ENCODE results near the gene SLC6A3.
"Not testable (repeated sequence)": the region's sequence is repeated elsewhere in the genome, so short reads cannot be mapped to it uniquely, and the experiment has no call there.

Gene SLC6A3

DNA sequence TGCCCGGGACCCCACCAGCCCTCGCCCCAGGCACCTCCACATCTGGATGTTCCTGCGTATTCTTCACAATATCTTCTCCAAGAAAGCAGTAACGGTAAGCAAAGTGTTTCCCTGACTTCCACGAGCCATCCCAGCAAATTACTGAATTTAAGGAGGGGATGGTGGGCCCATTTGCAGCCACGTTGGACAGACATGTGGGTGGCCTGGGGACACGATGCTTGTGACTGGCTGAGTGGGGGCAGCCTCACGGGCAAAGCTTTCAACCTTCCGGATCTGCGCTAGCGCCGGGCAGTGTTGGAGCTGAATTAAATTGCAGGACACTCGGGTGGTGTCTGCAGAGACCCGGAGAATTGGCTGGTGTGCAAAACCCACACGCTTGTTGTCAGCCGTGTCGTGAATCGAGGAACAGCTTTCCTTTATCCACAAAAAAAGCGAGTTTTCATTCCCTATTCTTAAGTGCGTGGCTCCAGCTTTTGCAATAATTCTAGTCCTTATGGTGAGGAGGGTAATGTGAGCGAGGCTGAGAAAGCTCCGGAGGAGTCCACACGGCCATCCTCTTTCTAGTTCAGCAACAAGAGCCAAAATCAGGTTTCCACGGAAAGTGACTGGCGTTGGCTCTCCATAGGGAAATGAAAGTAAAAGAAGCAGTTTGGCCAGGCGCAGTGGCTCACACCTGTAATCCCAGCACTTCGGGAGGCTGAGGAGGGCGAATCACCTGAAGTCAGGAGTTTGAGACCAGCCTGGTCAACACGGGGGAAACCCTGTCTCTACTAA, 82.8 kb downstream of the SLC6A3 start:
- H3K36me3 ChIP-seq (ENCODE audit: control insufficient read depth in 1 of 2, insufficient read depth in 2 of 2, low read length in 2 of 2) = no peaks in the 10 kb centered on the region
- H3K9me3 ChIP-seq (ENCODE audit: control insufficient read depth in 1 of 2, low read length in 2 of 2) = no peaks in the 10 kb centered on the region
- H3K9ac ChIP-seq (ENCODE audit: low read depth in 1 of 2, low read length in 2 of 2) = no peak overlapping the region
- H3K27me3 ChIP-seq (ENCODE audit: control insufficient read depth in 1 of 2, insufficient read depth in 2 of 2, low read length in 2 of 2) = peaks cover 16 to 29% of the 10 kb centered on the region in 2 donors
- no peak overlapping the region for H3K27ac ChIP-seq (ENCODE audit: low read depth, low read length)
- no peak overlapping the region for H3K4me3 ChIP-seq (ENCODE audit: low read depth in 1 of 2, low read length in 2 of 2)
- H3K4me1 ChIP-seq (ENCODE audit: control insufficient read depth in 1 of 2, insufficient read depth in 2 of 2, low read length in 2 of 2) = peaks cover 0 to 3% of the 10 kb centered on the region in 2 donors

DNA sequence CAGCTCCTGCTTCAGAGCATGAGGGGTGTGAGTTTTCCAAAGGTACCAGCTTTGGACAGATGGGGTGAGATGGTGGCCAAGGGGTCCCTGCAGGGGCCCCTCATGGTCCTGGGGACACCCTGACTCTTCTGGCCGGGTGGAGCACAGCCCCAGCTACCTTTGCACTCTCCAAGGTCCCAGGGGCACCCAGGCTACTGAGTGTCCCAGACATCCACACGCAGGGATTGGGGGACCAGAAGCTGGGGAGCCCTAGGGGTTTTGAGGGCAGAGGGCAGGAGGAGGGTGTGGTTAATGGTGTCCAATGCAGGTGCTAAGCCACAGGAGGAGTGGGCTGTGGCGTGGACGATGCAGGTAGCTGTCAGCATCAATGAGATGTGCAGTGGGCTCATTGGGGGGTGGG, 84.4 kb downstream of the SLC6A3 start:
- H3K27me3 ChIP-seq (ENCODE audit: control insufficient read depth in 1 of 2, insufficient read depth in 2 of 2, low read length in 2 of 2) = peaks cover 11 to 27% of the 10 kb centered on the region in 2 donors
- H3K9ac ChIP-seq (ENCODE audit: low read depth in 1 of 2, low read length in 2 of 2) = no peak overlapping the region
- H3K4me3 ChIP-seq (ENCODE audit: low read depth in 1 of 2, low read length in 2 of 2) = no peak overlapping the region
- H3K27ac ChIP-seq (ENCODE audit: low read depth, low read length) = no peak overlapping the region
- H3K9me3 ChIP-seq (ENCODE audit: control insufficient read depth in 1 of 2, low read length in 2 of 2) = no peaks in the 10 kb centered on the region
- H3K36me3 ChIP-seq (ENCODE audit: control insufficient read depth in 1 of 2, insufficient read depth in 2 of 2, low read length in 2 of 2) = no peaks in the 10 kb centered on the region
- peaks cover 0 to 7% of the 10 kb centered on the region in 2 donors for H3K4me1 ChIP-seq (ENCODE audit: control insufficient read depth in 1 of 2, insufficient read depth in 2 of 2, low read length in 2 of 2)

DNA sequence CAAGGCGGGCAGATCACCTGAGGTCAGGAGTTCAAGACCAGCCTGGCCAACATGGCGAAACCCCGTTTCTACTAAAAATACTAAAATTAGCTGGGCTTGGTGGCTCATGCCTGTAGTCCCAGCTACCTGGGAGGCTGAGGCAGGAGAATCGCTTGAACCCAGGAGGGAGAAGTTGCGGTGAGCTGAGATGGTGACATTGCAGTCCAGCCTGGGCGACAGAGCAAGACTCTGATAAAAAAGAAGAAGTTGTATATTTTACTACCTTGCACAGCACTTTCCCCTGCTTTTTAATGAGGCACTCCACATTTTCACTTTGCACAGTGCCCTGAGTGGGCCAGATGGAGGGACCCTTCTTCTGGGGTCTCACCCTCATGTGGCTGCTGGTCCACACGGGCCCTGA, 84.9 kb downstream of the SLC6A3 start:
- not testable (repeated sequence) for H3K9ac ChIP-seq (ENCODE audit: low read depth in 1 of 2, low read length in 2 of 2); H3K4me1 ChIP-seq (ENCODE audit: control insufficient read depth in 1 of 2, insufficient read depth in 2 of 2, low read length in 2 of 2); H3K36me3 ChIP-seq (ENCODE audit: control insufficient read depth in 1 of 2, insufficient read depth in 2 of 2, low read length in 2 of 2); H3K4me3 ChIP-seq (ENCODE audit: low read depth in 1 of 2, low read length in 2 of 2); H3K27ac ChIP-seq (ENCODE audit: low read depth, low read length); H3K9me3 ChIP-seq (ENCODE audit: control insufficient read depth in 1 of 2, low read length in 2 of 2)
- peaks cover 11 to 27% of the 10 kb centered on the region in 2 donors for H3K27me3 ChIP-seq (ENCODE audit: control insufficient read depth in 1 of 2, insufficient read depth in 2 of 2, low read length in 2 of 2)

DNA sequence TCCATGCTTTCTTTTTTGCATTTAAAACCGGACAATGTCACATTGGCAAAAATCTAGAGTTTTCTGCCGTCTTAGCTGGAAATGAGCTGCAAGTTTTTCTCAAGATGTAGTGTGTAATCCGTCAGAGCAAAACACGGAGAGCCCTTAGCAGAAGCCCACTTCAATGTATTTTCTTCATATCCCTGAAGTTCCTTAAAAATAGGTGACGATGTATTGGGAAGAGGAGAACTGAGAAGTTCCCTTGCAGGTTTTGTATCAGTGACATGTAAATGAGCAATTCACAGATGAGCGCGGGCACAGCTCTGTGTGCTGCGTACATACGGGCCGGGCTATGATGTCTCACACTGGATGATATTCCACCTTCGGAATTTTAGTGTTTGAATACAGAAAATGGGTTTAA, 85.5 kb downstream of the SLC6A3 start:
- no peaks in the 10 kb centered on the region for H3K36me3 ChIP-seq (ENCODE audit: control insufficient read depth in 1 of 2, insufficient read depth in 2 of 2, low read length in 2 of 2)
- H3K27me3 ChIP-seq (ENCODE audit: control insufficient read depth in 1 of 2, insufficient read depth in 2 of 2, low read length in 2 of 2) = peaks cover 11 to 27% of the 10 kb centered on the region in 2 donors
- no peaks in the 10 kb centered on the region for H3K9me3 ChIP-seq (ENCODE audit: control insufficient read depth in 1 of 2, low read length in 2 of 2)

DNA sequence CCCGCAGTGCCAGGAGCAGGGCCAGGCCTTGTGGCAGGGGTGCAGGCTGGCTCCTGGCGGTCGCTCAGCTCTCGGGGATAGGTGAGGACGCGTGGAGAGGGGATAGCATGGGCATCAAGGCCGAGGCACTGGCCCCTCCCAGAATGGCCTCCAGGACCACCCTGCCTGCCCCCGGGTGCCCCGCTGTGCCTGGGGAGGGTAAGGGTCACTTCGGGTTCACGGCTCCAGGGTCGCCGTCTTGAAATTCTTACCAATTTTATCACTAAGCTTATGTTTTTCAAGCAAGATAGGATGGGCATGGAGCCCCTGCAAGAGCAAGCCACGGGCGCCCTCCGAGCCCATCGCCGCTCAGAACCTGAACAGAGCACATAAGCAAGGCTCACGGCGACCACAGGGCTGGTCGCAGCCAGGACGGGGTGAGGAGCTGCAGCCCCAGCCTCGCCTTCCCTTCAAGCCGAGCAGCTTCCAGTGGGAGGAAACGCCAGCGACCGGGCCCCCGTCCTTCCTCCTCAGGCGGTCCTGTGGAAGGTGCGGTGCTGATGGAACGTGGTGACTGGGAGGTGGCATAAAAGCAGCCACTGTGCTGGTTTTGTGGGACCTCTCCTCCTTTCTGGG, 86.1 kb downstream of the SLC6A3 start:
- no peaks in the 10 kb centered on the region for H3K9me3 ChIP-seq (ENCODE audit: control insufficient read depth in 1 of 2, low read length in 2 of 2)
- no peak overlapping the region for H3K4me3 ChIP-seq (ENCODE audit: low read depth in 1 of 2, low read length in 2 of 2)
- peaks cover 6 to 23% of the 10 kb centered on the region in 2 donors for H3K27me3 ChIP-seq (ENCODE audit: control insufficient read depth in 1 of 2, insufficient read depth in 2 of 2, low read length in 2 of 2)
- no peak overlapping the region for H3K9ac ChIP-seq (ENCODE audit: low read depth in 1 of 2, low read length in 2 of 2)
- peaks cover 0 to 7% of the 10 kb centered on the region in 2 donors for H3K4me1 ChIP-seq (ENCODE audit: control insufficient read depth in 1 of 2, insufficient read depth in 2 of 2, low read length in 2 of 2)
- H3K36me3 ChIP-seq (ENCODE audit: control insufficient read depth in 1 of 2, insufficient read depth in 2 of 2, low read length in 2 of 2) = no peaks in the 10 kb centered on the region
- no peak overlapping the region for H3K27ac ChIP-seq (ENCODE audit: low read depth, low read length)

More for the DNA sequence above, 85.5 kb downstream of the SLC6A3 start:
- H3K4me1 ChIP-seq (ENCODE audit: control insufficient read depth in 1 of 2, insufficient read depth in 2 of 2, low read length in 2 of 2) = peaks cover 0 to 7% of the 10 kb centered on the region in 2 donors
- no peak overlapping the region for H3K27ac ChIP-seq (ENCODE audit: low read depth, low read length)
- no peak overlapping the region for H3K4me3 ChIP-seq (ENCODE audit: low read depth in 1 of 2, low read length in 2 of 2)
- H3K9ac ChIP-seq (ENCODE audit: low read depth in 1 of 2, low read length in 2 of 2) = no peak overlapping the region

DNA sequence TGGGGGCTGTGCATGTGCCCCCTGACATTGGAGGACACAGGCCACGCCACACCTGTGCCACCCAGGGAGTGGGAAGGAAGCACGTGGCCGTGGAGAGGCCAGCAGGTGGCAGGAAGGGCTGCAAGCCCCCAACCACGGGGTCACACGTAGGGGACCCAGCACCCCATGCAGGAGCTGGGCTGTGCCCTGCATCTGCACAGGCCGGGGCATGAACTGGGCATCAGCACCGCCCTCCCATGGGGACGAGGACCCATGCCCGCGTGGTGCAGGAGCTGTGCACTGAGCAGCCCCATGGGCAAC, 86.6 kb downstream of the SLC6A3 start:
- H3K27me3 ChIP-seq (ENCODE audit: control insufficient read depth in 1 of 2, insufficient read depth in 2 of 2, low read length in 2 of 2) = peaks cover 2 to 19% of the 10 kb centered on the region in 2 donors

DNA sequence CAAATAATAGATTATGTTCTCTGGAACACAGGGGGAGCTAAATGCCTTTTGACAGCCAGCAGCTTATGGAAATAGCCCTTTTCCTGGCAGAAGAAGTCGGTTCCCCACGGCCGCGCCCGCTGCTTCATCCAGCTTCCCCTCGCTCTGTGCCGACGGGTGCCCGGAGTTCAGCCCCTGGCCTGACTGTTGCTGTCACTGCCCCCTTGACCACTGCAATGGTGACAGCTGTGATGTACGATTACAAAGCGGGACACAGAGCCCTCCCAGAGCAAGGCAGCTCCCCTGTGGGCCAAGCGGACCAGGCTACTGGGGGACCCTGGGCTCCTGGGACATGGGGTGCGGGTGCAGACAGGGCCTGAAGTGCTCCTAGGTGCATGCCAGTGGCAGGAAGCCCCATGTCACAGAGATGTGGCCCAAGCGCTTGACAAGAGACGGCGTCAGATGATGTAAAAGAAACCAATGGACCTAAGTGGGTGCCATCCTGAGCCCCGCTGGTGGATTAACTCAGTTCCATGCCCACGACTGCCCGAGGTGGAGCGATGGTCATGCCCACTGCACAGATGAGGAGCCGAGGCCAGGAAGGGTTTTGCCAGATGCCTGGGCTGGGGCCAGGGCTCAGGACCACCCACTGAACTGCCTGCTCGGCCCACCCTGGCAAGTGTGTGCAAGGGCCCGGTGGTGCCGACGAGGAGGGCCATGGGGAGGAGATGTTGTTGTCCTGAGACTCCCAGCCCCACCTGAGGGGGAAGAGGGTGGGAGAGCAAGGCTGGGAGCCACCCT, 87.1 kb downstream of the SLC6A3 start:
- H3K4me3 ChIP-seq (ENCODE audit: low read depth in 1 of 2, low read length in 2 of 2) = no peak overlapping the region
- peaks cover 0 to 14% of the 10 kb centered on the region in 2 donors for H3K27me3 ChIP-seq (ENCODE audit: control insufficient read depth in 1 of 2, insufficient read depth in 2 of 2, low read length in 2 of 2)

More for the DNA sequence above, 86.6 kb downstream of the SLC6A3 start:
- H3K9me3 ChIP-seq (ENCODE audit: control insufficient read depth in 1 of 2, low read length in 2 of 2) = no peaks in the 10 kb centered on the region
- H3K9ac ChIP-seq (ENCODE audit: low read depth in 1 of 2, low read length in 2 of 2) = no peak overlapping the region
- H3K36me3 ChIP-seq (ENCODE audit: control insufficient read depth in 1 of 2, insufficient read depth in 2 of 2, low read length in 2 of 2) = no peaks in the 10 kb centered on the region
- H3K27ac ChIP-seq (ENCODE audit: low read depth, low read length) = no peak overlapping the region
- no peak overlapping the region for H3K4me3 ChIP-seq (ENCODE audit: low read depth in 1 of 2, low read length in 2 of 2)
- peaks cover 0 to 7% of the 10 kb centered on the region in 2 donors for H3K4me1 ChIP-seq (ENCODE audit: control insufficient read depth in 1 of 2, insufficient read depth in 2 of 2, low read length in 2 of 2)

DNA sequence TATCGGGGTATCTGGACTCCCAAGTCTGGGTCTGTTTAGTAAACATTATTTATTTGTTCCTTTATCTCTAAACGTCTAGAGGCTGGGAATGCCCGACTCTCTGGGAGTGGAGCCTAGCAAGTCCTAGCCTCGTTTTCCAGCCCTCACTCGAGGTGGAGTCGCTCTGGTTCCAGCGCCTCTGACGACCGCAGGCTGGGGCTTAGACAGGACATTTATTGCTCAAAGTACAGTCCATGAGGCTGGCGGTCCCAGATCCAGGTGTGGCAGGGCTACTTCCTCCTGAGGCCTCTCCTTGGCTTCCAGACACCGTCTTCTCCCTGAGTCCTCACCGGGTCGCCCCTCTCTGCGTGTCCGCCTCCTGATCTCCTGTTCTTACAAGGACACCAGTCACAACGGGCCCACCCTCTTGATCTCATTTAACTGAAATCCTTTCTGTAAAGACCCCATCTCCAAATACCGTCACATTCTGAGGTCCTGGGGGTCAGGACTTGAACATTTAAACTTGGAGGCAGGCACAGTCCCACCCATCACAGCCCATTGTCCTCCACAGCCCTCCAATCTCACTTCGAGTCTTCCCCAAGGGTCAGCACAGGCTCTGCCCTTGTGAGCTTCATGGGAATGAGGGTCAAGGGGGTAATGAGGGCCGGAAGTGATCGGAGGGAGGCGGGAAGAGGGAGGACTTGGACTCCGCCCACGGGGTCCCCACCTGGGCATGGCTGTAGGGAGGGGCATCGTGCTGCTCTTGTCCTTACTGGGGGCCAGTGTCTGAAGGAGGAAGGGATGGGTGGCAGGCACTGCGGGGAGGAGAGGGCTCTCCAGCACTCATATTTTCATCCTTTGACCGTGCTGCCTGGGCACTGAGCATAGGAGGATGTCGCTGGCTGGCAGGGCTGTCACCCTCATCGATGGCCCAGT, 88.1 kb downstream of the SLC6A3 start:
- H3K27ac ChIP-seq (ENCODE audit: low read depth, low read length) = no peak overlapping the region
- H3K9me3 ChIP-seq (ENCODE audit: control insufficient read depth in 1 of 2, low read length in 2 of 2) = no peaks in the 10 kb centered on the region
- no peak overlapping the region for H3K9ac ChIP-seq (ENCODE audit: low read depth in 1 of 2, low read length in 2 of 2)
- peaks cover 0 to 14% of the 10 kb centered on the region in 2 donors for H3K27me3 ChIP-seq (ENCODE audit: control insufficient read depth in 1 of 2, insufficient read depth in 2 of 2, low read length in 2 of 2)
- H3K4me3 ChIP-seq (ENCODE audit: low read depth in 1 of 2, low read length in 2 of 2) = no peak overlapping the region
- peaks cover 0 to 4% of the 10 kb centered on the region in 2 donors for H3K4me1 ChIP-seq (ENCODE audit: control insufficient read depth in 1 of 2, insufficient read depth in 2 of 2, low read length in 2 of 2)
- H3K36me3 ChIP-seq (ENCODE audit: control insufficient read depth in 1 of 2, insufficient read depth in 2 of 2, low read length in 2 of 2) = no peaks in the 10 kb centered on the region

More for the DNA sequence above, 87.1 kb downstream of the SLC6A3 start:
- Histone ChIP-seq H3K4me1 (ENCODE audit: control insufficient read depth in 1 of 2, insufficient read depth in 2 of 2, low read length in 2 of 2) (peaks cover 0 to 6% of the 10 kb centered on the region in 2 donors), H3K9me3 (ENCODE audit: control insufficient read depth in 1 of 2, low read length in 2 of 2) (no peaks in the 10 kb centered on the region), H3K27ac (ENCODE audit: low read depth, low read length) (no peak overlapping the region), H3K36me3 (ENCODE audit: control insufficient read depth in 1 of 2, insufficient read depth in 2 of 2, low read length in 2 of 2) (no peaks in the 10 kb centered on the region), H3K9ac (ENCODE audit: low read depth in 1 of 2, low read length in 2 of 2) (no peak overlapping the region)

DNA sequence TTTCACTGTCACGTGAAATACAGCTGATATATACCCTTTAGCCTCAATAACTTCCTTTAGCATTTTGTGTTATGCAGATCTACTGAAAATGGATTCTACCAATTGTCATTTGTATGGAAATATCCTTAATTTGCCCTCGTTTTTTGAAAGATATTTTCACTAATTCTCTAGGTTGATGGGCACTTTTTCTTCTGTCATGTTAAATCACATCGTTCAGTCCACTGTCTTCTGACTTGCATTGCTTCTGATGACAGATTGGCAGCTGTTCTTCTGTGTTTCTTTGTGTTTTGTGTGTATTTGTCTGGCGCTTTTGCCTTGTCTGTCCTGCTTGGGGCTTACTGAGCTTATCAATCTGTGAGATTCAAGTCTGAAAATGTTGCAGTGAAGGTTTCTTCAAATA, 90.7 kb downstream of the SLC6A3 start:
- Histone ChIP-seq H3K4me3 (ENCODE audit: low read depth in 1 of 2, low read length in 2 of 2) (no peak overlapping the region), H3K9ac (ENCODE audit: low read depth in 1 of 2, low read length in 2 of 2) (no peak overlapping the region), H3K9me3 (ENCODE audit: control insufficient read depth in 1 of 2, low read length in 2 of 2) (no peaks in the 10 kb centered on the region), H3K4me1 (ENCODE audit: control insufficient read depth in 1 of 2, insufficient read depth in 2 of 2, low read length in 2 of 2) (peaks cover 0 to 4% of the 10 kb centered on the region in 2 donors), H3K27ac (ENCODE audit: low read depth, low read length) (no peak overlapping the region), H3K36me3 (ENCODE audit: control insufficient read depth in 1 of 2, insufficient read depth in 2 of 2, low read length in 2 of 2) (no peaks in the 10 kb centered on the region), H3K27me3 (ENCODE audit: control insufficient read depth in 1 of 2, insufficient read depth in 2 of 2, low read length in 2 of 2) (peaks cover 0 to 12% of the 10 kb centered on the region in 2 donors)
